Body of pancreas (tissue), 4 donors: ENCODE measurements around the gene OR8S1. TPM values are rescaled to one million over a fixed set of nuclear protein-coding genes. Genes with fewer than 3 reads are reported as not detected.
"Not testable (repeated sequence)": the region's sequence is repeated elsewhere in the genome, so short reads cannot be mapped to it uniquely, and the experiment has no call there.

Experiments used
- ATAC-seq: fragments of 150-250 bp; one replicate; pipeline ENCODE4 v1.9.1; 2016
- DNase-seq, 4 donors: peaks; one replicate each; pipeline ENCODE4 v3.0.0-alpha.2; 2019
- H3K27ac ChIP-seq, 4 donors: fragments of 200-600 bp; sonication (generic); 1 replicate in 3 of 4; 2 replicates in 1 of 4; pipeline versions ENCODE4 v1.5.1 to v1.6.1; 2016 to 2019; ENCODE audit warnings: mild to moderate bottlenecking in 1 of 4, mixed read lengths in 1 of 4, moderate library complexity in 1 of 4
- H3K27me3 ChIP-seq, 2 donors: fragments of 200-600 bp; sonication (generic); one replicate each; pipeline ENCODE4 v1.6.0; 2016; ENCODE audit warnings: mild to moderate bottlenecking in 1 of 2
- H3K36me3 ChIP-seq, 2 donors: fragments of 200-600 bp; sonication (generic); replicated peaks in 1 of 2; 2 replicates each; pipeline ENCODE4 v1.5.1; 2016; ENCODE audit warnings: low read depth in 2 of 2; ENCODE audit not compliant: insufficient read depth in 1 of 2
- H3K4me1 ChIP-seq: fragments of 200-600 bp; sonication (generic); one replicate; pipeline ENCODE4 v1.6.0; 2016
- H3K4me3 ChIP-seq, 2 donors: fragments of 200-600 bp; sonication (generic); 1 replicate in 1 of 2; 2 replicates in 1 of 2; pipeline ENCODE4 v1.5.1; 2016 to 2019
- H3K9me3 ChIP-seq, 3 donors: fragments of 200-600 bp; sonication (generic); 1 replicate in 2 of 3; 2 replicates in 1 of 3; pipeline ENCODE4 v1.5.1; 2016
- CTCF ChIP-seq, 7 experiments: fragments of 450-650 bp in 4 of 7; fragments of 200-600 bp in 3 of 7; sonication (generic) in 3 of 7; IDR thresholded peaks; one replicate each; pipeline ENCODE4 v1.5.1; 2016 to 2019; ENCODE audit warnings: antibody characterized with exemption in 7 of 7
- POLR2A ChIP-seq, 3 donors: fragments of 450-650 bp; IDR thresholded peaks; one replicate each; pipeline ENCODE4 v1.6.1; 2016; ENCODE audit warnings: antibody characterized with exemption in 3 of 3, mild to moderate bottlenecking in 2 of 3
- WGBS, 2 donors: methylation state at CpG; one replicate each; pipeline ENCODE4 v1.1.5; 2017; 5-methylcytosine and 5-hydroxymethylcytosine counted together
- intact Hi-C: fragments of 100-400 bp; cut with DNase I; formaldehyde crosslinking; loops from one replicate; pipeline ENCODE4 v1.15.1; 2023
- total RNA-seq, 2 donors: library from RNA; depleted of rRNA; stranded (reverse); fragments of >200 nt; gene quantifications; one replicate each; pipeline ENCODE4 v1.1.0, GENCODE V29; 2016

Gene OR8S1
- total RNA-seq, 2 donors from 2014 or later: not detected

GRCh38 chr12:48512855-48513254 lies 12.6 kb upstream of the OR8S1 start:
- H3K27me3 ChIP-seq: no peaks in the 10 kb centered on the region
- no peak overlapping the region for H3K4me3 ChIP-seq
- intact Hi-C loops: no loop called here
- TF ChIP-seq CTCF (IDR thresholded peaks at IDR 0.05) (no peak), POLR2A (IDR thresholded peaks at IDR 0.05) (no peak)
- H3K36me3 ChIP-seq: no peaks in the 10 kb centered on the region
- DNase-seq: no peak
- H3K4me1 ChIP-seq: no peaks in the 10 kb centered on the region
- no peak overlapping the region for H3K27ac ChIP-seq
- WGBS, 2 donors: 35 to 71% methylated on average over 2 of the region's 2 CpGs
- peaks cover 0 to 4% (median 0%) of the 10 kb centered on the region in 3 donors for H3K9me3 ChIP-seq
- ATAC-seq: no peak

GRCh38 chr12:48514728-48515127 lies 10.7 kb upstream of the OR8S1 start:
- intact Hi-C loops: no loop called here
- no peaks in the 10 kb centered on the region for H3K36me3 ChIP-seq
- no peak overlapping the region for H3K4me3 ChIP-seq
- H3K4me1 ChIP-seq: no peaks in the 10 kb centered on the region
- no peak for TF ChIP-seq CTCF (IDR thresholded peaks at IDR 0.05)
- TF ChIP-seq POLR2A (IDR thresholded peaks at IDR 0.05): no peak
- H3K9me3 ChIP-seq: peaks cover 0 to 4% (median 0%) of the 10 kb centered on the region in 3 donors
- 64 to 81% methylated on average over 1 of the region's 1 CpG for whole genome bisulfite sequencing, 2 donors
- ATAC-seq (no peak), DNase-seq (no peak)
- no peaks in the 10 kb centered on the region for H3K27me3 ChIP-seq
- no peak overlapping the region for H3K27ac ChIP-seq

GRCh38 chr12:48520381-48520780 lies 5.1 kb upstream of the OR8S1 start:
- H3K36me3 ChIP-seq, H3K27me3 ChIP-seq, H3K4me3 ChIP-seq, ATAC-seq, DNase-seq, H3K27ac ChIP-seq, intact Hi-C loops, H3K9me3 ChIP-seq, H3K4me1 ChIP-seq: not testable (repeated sequence)
- 87 to 100% methylated on average over 2 to 20 of the region's 24 CpGs for WGBS, 2 donors

- ATAC-seq: no peak
- WGBS, 2 donors: 82 to 86% methylated on average over 42 to 44 of the region's 44 CpGs
- no peak for DNase-seq
- no peaks in the 10 kb centered on the region for H3K36me3 ChIP-seq
- no peak for TF ChIP-seq CTCF (IDR thresholded peaks at IDR 0.05)
- no peaks in the 10 kb centered on the region for H3K27me3 ChIP-seq
- intact Hi-C loops: no loop called here
- H3K4me3 ChIP-seq: no peak overlapping the region
- H3K27ac ChIP-seq: no peak overlapping the region
- H3K9me3 ChIP-seq: no peaks in the 10 kb centered on the region
- no peaks in the 10 kb centered on the region for H3K4me1 ChIP-seq
Measured at GRCh38 chr12:48527891-48528670, 2.6 kb downstream of the OR8S1 start.

- DNase-seq (no peak), ATAC-seq (no peak)
- H3K4me3 ChIP-seq: no peak overlapping the region
- H3K36me3 ChIP-seq: no peaks in the 10 kb centered on the region
- H3K27ac ChIP-seq: no peak overlapping the region
- no peaks in the 10 kb centered on the region for H3K4me1 ChIP-seq
- intact Hi-C loops: no loop called here
- no peak for TF ChIP-seq POLR2A (IDR thresholded peaks at IDR 0.05)
- TF ChIP-seq CTCF (IDR thresholded peaks at IDR 0.05): no peak
- H3K27me3 ChIP-seq: no peaks in the 10 kb centered on the region
- H3K9me3 ChIP-seq: no peaks in the 10 kb centered on the region
Measured at GRCh38 chr12:48532601-48533000, 7.2 kb downstream of the OR8S1 start.
